ENCODE data around the gene KHDC4. TPM values are rescaled to one million over a fixed set of nuclear protein-coding genes. Genes with fewer than 3 reads are reported as not detected.
A peak's percentile ranks its signal among the peaks of the same experiment; 100 is the strongest.

KHDC4 gene
- total RNA-seq, 1 experiment from 2014 or later = 107 TPM

DNA sequence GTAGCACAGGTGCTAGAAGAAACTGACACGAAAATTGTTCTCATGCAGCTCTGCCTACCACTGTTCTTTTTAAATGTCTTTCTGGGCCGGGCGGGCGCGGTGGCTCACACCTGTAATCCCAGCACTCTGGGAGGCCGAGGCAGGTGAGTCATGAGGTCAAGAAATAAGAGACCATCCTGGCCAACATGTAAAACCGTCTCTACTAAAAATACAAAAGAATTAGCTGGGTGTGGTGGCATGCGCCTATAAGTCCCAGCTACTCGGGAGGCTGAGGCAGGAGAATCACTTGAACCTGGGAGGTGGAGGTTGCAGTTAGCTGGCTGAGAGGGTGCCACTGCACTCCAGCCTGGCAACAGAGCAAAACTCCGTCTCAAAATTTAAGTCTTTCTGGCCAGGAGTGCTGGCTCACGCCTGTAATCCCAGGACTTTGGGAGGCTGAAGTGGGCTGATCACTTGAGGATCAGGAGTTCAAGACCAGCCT lies 22.1 kb downstream of the KHDC4 start:
- DNase-seq = peak; percentile 38
- peaks cover 90% of the 10 kb centered on the region for H3K36me3 Mint-ChIP-seq (ENCODE audit: insufficient read depth, unreplicated experiment)
- TF ChIP-seq, protein P1, sequence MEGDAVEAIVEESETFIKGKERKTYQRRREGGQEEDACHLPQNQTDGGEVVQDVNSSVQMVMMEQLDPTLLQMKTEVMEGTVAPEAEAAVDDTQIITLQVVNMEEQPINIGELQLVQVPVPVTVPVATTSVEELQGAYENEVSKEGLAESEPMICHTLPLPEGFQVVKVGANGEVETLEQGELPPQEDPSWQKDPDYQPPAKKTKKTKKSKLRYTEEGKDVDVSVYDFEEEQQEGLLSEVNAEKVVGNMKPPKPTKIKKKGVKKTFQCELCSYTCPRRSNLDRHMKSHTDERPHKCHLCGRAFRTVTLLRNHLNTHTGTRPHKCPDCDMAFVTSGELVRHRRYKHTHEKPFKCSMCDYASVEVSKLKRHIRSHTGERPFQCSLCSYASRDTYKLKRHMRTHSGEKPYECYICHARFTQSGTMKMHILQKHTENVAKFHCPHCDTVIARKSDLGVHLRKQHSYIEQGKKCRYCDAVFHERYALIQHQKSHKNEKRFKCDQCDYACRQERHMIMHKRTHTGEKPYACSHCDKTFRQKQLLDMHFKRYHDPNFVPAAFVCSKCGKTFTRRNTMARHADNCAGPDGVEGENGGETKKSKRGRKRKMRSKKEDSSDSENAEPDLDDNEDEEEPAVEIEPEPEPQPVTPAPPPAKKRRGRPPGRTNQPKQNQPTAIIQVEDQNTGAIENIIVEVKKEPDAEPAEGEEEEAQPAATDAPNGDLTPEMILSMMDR (IDR thresholded peaks at IDR 0.05; ENCODE audit: unreplicated experiment) = no peak
- no peaks in the 10 kb centered on the region for H3K9me3 Mint-ChIP-seq (ENCODE audit: low read depth, unreplicated experiment)
- no peaks in the 10 kb centered on the region for H3K27me3 Mint-ChIP-seq (ENCODE audit: unreplicated experiment)
- peaks cover 20% of the 10 kb centered on the region for H3K4me1 Mint-ChIP-seq (ENCODE audit: low read depth, unreplicated experiment)
- CTCF ChIA-PET = interaction anchor here (0.6 kb wide), 1 partner anchor 16 kb away, joined by 4 read pairs; no protein-coding TSS in a partner anchor
- H3K4me3 Mint-ChIP-seq (ENCODE audit: low read depth, unreplicated experiment) = peak overlapping the region; percentile 97
- intact Hi-C loops (cut with micrococcal nuclease; ENCODE audit: unreplicated experiment) = loop anchor here (5.0 kb wide), 1 partner anchor 55 kb away; the partner anchor contains the start of genes GON4L and SYT11
- peak overlapping the region; percentile 99 for H3K27ac Mint-ChIP-seq (ENCODE audit: unreplicated experiment)
- BruUV-seq (replicated peaks) = no TSS peak

DNA sequence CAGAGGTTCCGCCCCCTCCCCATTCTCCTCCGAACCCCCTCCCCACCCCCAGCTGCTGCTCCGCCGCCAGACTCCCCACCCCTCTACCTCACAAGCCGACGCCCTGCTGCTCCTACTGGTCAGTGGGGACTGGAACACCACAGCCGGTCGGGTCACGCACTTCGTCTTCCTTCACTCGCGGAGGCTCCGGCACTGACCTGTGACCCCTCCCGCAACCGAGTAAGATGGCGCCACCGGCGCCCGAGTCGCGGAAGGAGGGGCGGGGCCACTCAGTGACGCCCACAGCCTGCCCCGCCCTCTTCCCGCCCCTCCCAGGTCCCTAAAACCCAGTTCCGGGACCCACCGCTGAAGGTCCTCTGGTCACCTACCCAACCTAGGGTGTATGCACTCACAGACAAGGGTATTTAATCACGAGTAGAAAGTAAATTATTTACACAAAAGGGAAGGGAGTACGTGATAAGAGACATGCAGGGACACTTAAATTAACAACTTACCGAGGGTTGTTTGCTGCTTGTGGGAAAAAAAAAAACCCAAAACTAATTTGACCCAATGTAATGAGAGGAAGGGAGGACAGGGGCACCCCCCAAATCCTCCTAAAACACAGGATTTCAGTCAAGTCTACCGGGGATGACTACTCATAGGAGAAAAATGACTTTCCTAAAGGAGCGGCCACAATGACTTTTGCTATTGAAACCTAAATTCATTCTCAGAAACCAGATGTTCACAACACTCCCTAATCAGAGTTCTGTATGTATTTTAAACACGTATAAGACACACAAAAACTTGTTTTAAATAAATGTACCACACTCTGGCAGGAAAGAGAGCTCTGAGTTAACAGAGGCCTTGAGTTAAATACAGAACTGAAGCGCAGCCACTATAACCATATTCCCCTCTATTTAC lies 22.8 kb downstream of the KHDC4 start, which contains the start of gene RIT1:
Gene RIT1 (minus strand): TSS at position 194 of the 900 bp plus-strand sequence. CDS start 588 bp downstream, outside the sequence.
- Mint-ChIP-seq H3K9me3 (ENCODE audit: low read depth, unreplicated experiment) (no peaks in the 10 kb centered on the region), H3K4me3 (ENCODE audit: low read depth, unreplicated experiment) (peak within 1 kb of the TSS; percentile 97), H3K27me3 (ENCODE audit: unreplicated experiment) (no peaks in the 10 kb centered on the region), H3K36me3 (ENCODE audit: insufficient read depth, unreplicated experiment) (peaks cover 89% of the 10 kb centered on the region), H3K4me1 (ENCODE audit: low read depth, unreplicated experiment) (peaks cover 20% of the 10 kb centered on the region), H3K27ac (ENCODE audit: unreplicated experiment) (peak within 1 kb of the TSS; percentile 99)
- intact Hi-C loops (cut with micrococcal nuclease; ENCODE audit: unreplicated experiment) = loop anchor here (5.0 kb wide), 1 partner anchor 54 kb away; the partner anchor contains the start of genes GON4L and SYT11
- no TSS peak for BruUV-seq (replicated peaks)
- DNase-seq = peak; percentile 92
- CTCF ChIA-PET = no interaction called here
- TF ChIP-seq, protein P1 (IDR thresholded peaks at IDR 0.05; ENCODE audit: unreplicated experiment) = no peak

DNA sequence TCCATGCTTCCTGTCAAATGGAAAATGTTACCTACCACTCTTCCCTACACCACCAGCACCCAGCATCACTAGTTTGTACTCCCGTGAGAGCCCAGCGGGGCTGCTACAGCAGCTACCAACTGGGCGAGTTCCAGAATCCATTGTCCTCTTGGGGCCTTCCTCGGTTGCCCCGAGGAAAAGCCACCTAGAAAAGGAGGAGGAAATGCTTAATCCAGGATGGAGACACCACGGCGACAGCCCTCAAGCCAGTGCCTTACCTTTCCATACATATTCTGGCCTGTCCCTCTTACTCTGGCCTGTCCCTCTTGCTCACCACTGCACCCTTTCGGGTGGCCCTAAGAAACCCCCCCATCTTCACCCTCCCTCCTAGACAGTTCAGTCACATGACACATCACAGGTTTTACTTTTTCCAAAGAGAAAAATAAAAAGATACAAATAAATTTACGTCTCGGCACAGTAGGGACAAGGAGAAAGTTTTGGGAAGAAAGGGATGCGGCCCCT lies 23.5 kb downstream of the KHDC4 start:
- peak overlapping the region; percentile 97 for H3K4me3 Mint-ChIP-seq (ENCODE audit: low read depth, unreplicated experiment)

DNA sequence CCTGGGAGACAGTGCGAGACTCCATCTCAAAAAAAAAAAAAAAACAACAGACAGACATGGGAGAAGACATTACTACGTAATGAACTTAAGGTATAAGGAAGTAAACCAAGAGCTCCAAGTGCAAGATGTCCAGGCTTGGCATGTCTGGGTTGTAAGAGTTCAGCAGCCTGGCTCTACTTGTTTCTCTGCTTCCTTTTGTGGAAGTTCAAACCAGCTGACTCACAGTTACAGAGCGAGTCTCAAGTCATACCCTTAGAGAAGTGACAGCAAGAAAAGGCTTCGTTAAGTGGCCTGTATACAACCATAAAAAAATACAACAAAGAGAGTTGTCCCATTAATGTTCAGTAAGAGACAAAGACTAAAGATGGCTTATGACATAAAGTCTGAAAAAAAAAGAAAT lies 24.3 kb downstream of the KHDC4 start:
- peaks cover 83% of the 10 kb centered on the region for H3K36me3 Mint-ChIP-seq (ENCODE audit: insufficient read depth, unreplicated experiment)
- DNase-seq = peak; percentile 61
- TF ChIP-seq, protein P1 (IDR thresholded peaks at IDR 0.05; ENCODE audit: unreplicated experiment) = no peak
- no peaks in the 10 kb centered on the region for H3K27me3 Mint-ChIP-seq (ENCODE audit: unreplicated experiment)
- no peaks in the 10 kb centered on the region for H3K9me3 Mint-ChIP-seq (ENCODE audit: low read depth, unreplicated experiment)
- H3K4me3 Mint-ChIP-seq (ENCODE audit: low read depth, unreplicated experiment) = peak overlapping the region; percentile 97
- CTCF ChIA-PET = interaction anchor here (0.6 to 1.0 kb wide), 7 partner anchors 17 to 632 kb away, joined by 3 to 10 read pairs (median 4); partner anchors contain the start of gene KHDC4
- intact Hi-C loops (cut with micrococcal nuclease; ENCODE audit: unreplicated experiment) = loop anchor here (5.0 kb wide), 1 partner anchor 53 kb away; the partner anchor contains the start of genes GON4L and SYT11
- H3K27ac Mint-ChIP-seq (ENCODE audit: unreplicated experiment) = peak overlapping the region; percentile 99
- no TSS peak for BruUV-seq (replicated peaks)
- peaks cover 20% of the 10 kb centered on the region for H3K4me1 Mint-ChIP-seq (ENCODE audit: low read depth, unreplicated experiment)

More for the DNA sequence above, 23.5 kb downstream of the KHDC4 start:
- no peaks in the 10 kb centered on the region for H3K9me3 Mint-ChIP-seq (ENCODE audit: low read depth, unreplicated experiment)
- intact Hi-C loops (cut with micrococcal nuclease; ENCODE audit: unreplicated experiment) = loop anchor here (5.0 kb wide), 1 partner anchor 53 kb away; the partner anchor contains the start of genes GON4L and SYT11
- CTCF ChIA-PET = no interaction called here
- H3K27ac Mint-ChIP-seq (ENCODE audit: unreplicated experiment) = peak overlapping the region; percentile 99
- TF ChIP-seq, protein P1 (IDR thresholded peaks at IDR 0.05; ENCODE audit: unreplicated experiment) = no peak
- H3K4me1 Mint-ChIP-seq (ENCODE audit: low read depth, unreplicated experiment) = peaks cover 20% of the 10 kb centered on the region
- peak; percentile 37 for DNase-seq
- H3K36me3 Mint-ChIP-seq (ENCODE audit: insufficient read depth, unreplicated experiment) = peaks cover 89% of the 10 kb centered on the region
- no TSS peak for BruUV-seq (replicated peaks)
- no peaks in the 10 kb centered on the region for H3K27me3 Mint-ChIP-seq (ENCODE audit: unreplicated experiment)
